ENCODE measurements around the gene GARIN5B. TPM values are rescaled to one million over a fixed set of nuclear protein-coding genes. Genes with fewer than 3 reads are reported as not detected.
"Not testable (repeated sequence)": the region's sequence is repeated elsewhere in the genome, so short reads cannot be mapped to it uniquely, and the experiment has no call there.

Gene GARIN5B
- total RNA-seq, 4 donors from 2014 or later: not detected

DNA sequence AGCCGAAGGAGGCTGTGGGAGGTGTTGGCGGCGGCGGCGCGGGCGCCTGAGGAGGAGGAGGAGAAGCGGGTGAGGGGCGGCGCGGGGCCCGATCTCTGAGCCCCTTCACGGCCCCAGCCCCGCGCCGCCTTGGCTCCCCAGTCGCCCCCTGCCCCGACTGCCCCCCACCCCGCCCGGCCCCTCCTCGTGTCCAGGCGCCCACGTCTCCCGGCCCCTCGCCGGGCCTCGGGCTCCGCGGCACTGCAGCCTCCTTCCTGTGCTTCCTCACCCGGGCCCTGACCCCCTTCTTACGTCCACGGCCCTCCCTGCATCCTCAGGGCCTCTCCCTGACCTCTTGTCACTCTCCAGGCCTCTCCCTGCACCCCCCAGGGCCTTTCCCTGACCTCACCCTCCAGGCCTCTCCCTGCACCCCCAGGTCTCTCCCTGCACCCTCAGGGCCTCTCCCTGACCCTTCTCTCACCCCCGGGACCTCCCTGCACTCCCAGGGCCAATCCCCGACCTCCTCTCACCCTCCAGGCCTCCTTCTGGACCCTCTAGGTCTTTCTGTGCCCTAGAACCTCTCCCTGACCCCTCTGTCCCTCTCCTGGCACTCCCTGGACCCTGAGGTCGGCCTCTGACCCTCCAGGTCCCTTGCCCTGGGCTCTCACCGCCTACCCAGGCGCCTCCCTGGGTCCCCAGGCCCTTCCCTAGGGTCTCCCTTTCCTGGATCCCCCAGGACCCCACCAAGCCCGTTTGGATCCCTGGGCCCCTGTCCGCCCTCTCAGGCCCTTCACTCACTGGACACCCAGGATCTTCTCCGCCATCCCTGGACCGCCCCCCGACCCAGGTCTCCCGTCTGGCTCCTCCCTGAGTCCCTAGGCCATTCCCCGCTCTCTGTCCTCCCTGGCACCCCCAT is 22.9 kb downstream of the GARIN5B start:
- intact Hi-C loops (cut with DNase I): no loop called here
- no peak for TF ChIP-seq CTCF (IDR thresholded peaks at IDR 0.05)
- peak in 1 of 4 donors; percentile 97 for TF ChIP-seq POLR2A (IDR thresholded peaks at IDR 0.05)
- peaks cover 18 to 48% (median 20%) of the 10 kb centered on the region in 3 donors for H3K4me1 ChIP-seq

DNA sequence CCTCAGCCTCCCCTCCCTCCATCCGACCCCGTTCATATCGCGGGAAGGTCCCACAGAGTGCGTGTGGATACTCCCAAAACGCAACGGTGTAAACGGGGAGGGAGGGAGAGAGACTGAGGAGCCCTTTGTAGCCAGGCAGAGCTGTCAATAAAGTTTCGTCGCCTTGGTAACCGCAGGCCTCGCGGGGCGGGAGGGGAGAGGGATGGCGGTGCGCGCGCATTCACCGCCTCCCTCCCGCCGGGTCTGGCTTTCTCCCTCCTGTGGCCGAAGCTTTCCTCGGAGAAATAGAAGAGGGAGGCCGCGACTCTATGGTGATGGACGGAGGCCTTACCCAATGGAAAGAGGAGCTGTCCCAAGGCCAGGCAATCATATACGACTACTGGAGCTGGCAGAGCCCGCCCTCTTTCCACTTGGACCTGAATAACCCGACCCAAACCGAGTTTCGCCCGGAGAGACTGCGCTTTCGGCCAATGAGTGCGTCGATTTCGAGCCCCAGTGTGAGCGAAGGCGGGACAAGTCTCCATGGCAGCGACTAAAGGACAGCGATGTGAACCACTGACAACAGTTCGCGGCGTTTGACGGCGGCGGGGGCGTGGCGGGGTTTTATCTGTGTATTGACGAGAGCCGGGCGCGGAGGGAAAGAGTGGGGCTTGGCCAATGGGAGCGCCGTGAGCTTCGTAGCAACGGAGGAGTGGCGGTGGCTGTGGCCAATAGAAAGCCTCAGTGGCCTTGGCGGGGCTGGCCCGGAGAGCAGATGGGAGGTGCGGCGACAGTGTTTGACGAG is 23.8 kb downstream of the GARIN5B start, which contains the start of gene KMT5C:
TSS of gene KMT5C (plus strand) at position 772 of the 784 bp plus-strand sequence. CDS start 2,061 bp downstream, outside the sequence.
- intact Hi-C loops (cut with DNase I): no loop called here
- peak; percentile 100 for DNase-seq
- Histone ChIP-seq H3K27me3 (peaks cover 0 to 11% (median 0%) of the 10 kb centered on the region in 4 donors), H3K4me1 (peaks cover 18 to 43% (median 20%) of the 10 kb centered on the region in 3 donors), H3K9me3 (no peaks in the 10 kb centered on the region), H3K4me3 (peak within 1 kb of the TSS; percentile 65 to 81 (median 74)), H3K27ac (peak within 1 kb of the TSS; percentile 94 to 96 (median 96)), H3K36me3 (peaks cover 3 to 25% (median 8%) of the 10 kb centered on the region in 3 donors)
- 0% methylated on average over 27 to 35 of the region's 63 CpGs for WGBS, 2 donors
- TF ChIP-seq POLR2A (IDR thresholded peaks at IDR 0.05) (peak in 3 of 4 donors; percentile 28 to 95 (median 94)), CTCF (IDR thresholded peaks at IDR 0.05) (peak in 5 of 6 experiments; percentile 23 to 63 (median 51))

More for the DNA sequence above, 22.9 kb downstream of the GARIN5B start:
- Histone ChIP-seq H3K27ac (peak overlapping the region; percentile 92 to 96 (median 96)), H3K27me3 (peaks cover 0 to 9% (median 0%) of the 10 kb centered on the region in 4 donors), H3K4me3 (peak overlapping the region; percentile 65 to 81 (median 74)), H3K36me3 (peaks cover 3 to 25% (median 8%) of the 10 kb centered on the region in 3 donors), H3K9me3 (no peaks in the 10 kb centered on the region)
- WGBS, 2 donors: 1 to 6% methylated on average over 18 to 31 of the region's 44 CpGs
- no peak for DNase-seq

- Histone ChIP-seq H3K36me3 (no peaks in the 10 kb centered on the region), H3K27ac (no peak overlapping the region), H3K4me3 (no peak overlapping the region), H3K9me3 (no peaks in the 10 kb centered on the region), H3K4me1 (peaks cover 11 to 22% (median 13%) of the 10 kb centered on the region in 3 donors), H3K27me3 (peaks cover 0 to 37% (median 0%) of the 10 kb centered on the region in 4 donors)
- WGBS, 2 donors: 39% methylated on average over 7 of the region's 7 CpGs
- TF ChIP-seq CTCF (IDR thresholded peaks at IDR 0.05) (no peak), POLR2A (IDR thresholded peaks at IDR 0.05) (no peak)
- DNase-seq: no peak
- intact Hi-C loops (cut with DNase I): no loop called here
These were observed 27.0 kb downstream of the GARIN5B start for GRCh38 chr19:55336101-55336500.

GRCh38 chr19:55333870-55334269 is 29.2 kb downstream of the GARIN5B start:
- peaks cover 0 to 37% (median 0%) of the 10 kb centered on the region in 4 donors for H3K27me3 ChIP-seq
- intact Hi-C loops (cut with DNase I): no loop called here
- no peak for DNase-seq
- peaks cover 0 to 8% (median 4%) of the 10 kb centered on the region in 3 donors for H3K4me1 ChIP-seq
- no peak overlapping the region for H3K27ac ChIP-seq
- no peaks in the 10 kb centered on the region for H3K36me3 ChIP-seq
- TF ChIP-seq CTCF (IDR thresholded peaks at IDR 0.05): no peak
- TF ChIP-seq POLR2A (IDR thresholded peaks at IDR 0.05): no peak
- H3K9me3 ChIP-seq: no peaks in the 10 kb centered on the region
- 65 to 68% methylated on average over 11 of the region's 11 CpGs for WGBS, 2 donors
- no peak overlapping the region for H3K4me3 ChIP-seq

DNA sequence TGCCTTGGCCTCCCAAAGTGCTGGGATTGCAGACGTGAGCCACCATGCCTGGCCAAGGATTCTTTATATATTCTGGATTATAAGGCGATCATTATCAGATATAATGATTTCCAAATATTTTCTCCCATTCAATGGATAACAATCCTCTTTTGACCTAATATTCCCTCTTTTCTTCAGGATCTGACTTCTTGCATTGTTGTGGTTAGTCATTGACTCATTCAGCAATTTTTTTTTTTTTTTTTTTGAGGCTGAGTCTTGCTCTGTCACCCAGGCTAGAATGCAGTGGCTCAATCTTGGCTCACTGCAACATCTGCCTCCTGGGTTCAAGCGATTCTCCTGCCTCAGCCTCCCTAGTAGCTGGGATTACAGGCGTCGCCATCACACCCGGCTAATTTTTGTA is 33.3 kb downstream of the GARIN5B start:
- H3K9me3 ChIP-seq; H3K36me3 ChIP-seq; H3K4me1 ChIP-seq; DNase-seq; H3K27ac ChIP-seq; intact Hi-C loops (cut with DNase I); H3K4me3 ChIP-seq: not testable (repeated sequence)
- peaks cover 0 to 28% (median 0%) of the 10 kb centered on the region in 4 donors for H3K27me3 ChIP-seq
- WGBS, 2 donors: 77 to 85% methylated on average over 6 of the region's 6 CpGs

- H3K36me3 ChIP-seq; intact Hi-C loops (cut with DNase I); DNase-seq; H3K9me3 ChIP-seq; H3K4me3 ChIP-seq; H3K4me1 ChIP-seq; H3K27ac ChIP-seq: not testable (repeated sequence)
- WGBS, 2 donors: 64 to 65% methylated on average over 4 of the region's 4 CpGs
- H3K27me3 ChIP-seq: peaks cover 0 to 25% (median 0%) of the 10 kb centered on the region in 4 donors
These were observed 34.2 kb downstream of the GARIN5B start for GRCh38 chr19:55328774-55329318.

All from esophagus squamous epithelium (tissue), 5 donors.